ENCODE results near the gene RIN3.

GRCh38 chr14:92651758-92652406 lies 138.3 kb downstream of the RIN3 start:
- no peak for TF ChIP-seq CTCF (IDR thresholded peaks at IDR 0.05)
- TF ChIP-seq ZFX (IDR thresholded peaks at IDR 0.05; ENCODE audit: borderline replicate concordance) = no peak
